ENCODE measurements around the gene SMCO4.

Gene SMCO4

DNA sequence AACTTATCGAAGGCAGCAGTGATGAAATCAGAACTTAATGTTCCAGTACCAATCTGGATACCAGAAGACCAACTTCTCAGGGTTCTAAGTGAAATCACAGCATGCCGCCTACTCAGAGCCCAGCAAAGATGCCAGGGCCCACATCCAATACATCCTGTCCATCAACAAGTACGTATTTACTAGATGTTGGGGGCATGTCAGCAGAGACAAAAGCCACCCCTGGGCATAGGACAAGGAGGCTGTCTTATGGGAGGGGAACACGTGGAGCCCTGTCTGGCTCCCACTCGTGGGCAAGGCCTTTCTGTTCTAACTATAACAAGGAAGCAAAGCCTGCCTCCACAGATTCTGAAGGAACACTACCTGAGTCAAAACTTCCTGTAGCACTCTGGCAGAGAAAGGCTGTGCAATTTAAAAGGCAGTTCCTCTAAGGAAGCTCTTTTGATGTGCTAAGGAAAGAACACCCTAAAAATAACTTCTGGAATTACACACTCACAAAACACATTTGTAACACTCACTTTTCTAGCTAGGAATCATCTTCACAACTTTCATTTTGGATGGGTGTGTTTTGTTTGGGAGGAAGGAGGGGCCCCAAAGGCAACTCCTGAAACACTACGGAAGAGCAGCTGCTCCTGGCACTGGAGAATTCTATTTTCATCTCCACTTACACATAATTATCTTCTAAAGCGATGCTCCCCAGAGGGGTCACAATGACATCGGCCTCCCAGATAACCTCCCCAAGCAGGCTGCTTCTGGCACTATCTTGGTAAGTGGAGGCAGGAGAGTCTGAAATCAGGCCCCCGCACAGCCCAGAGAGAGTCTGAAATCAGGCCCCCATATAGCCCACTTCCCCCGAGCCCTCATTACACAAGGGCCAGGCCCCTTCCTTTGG lies 14.2 kb downstream of the SMCO4 start:
- DNase-seq (ENCODE audit: low read depth in 2 of 2): no peak

DNA sequence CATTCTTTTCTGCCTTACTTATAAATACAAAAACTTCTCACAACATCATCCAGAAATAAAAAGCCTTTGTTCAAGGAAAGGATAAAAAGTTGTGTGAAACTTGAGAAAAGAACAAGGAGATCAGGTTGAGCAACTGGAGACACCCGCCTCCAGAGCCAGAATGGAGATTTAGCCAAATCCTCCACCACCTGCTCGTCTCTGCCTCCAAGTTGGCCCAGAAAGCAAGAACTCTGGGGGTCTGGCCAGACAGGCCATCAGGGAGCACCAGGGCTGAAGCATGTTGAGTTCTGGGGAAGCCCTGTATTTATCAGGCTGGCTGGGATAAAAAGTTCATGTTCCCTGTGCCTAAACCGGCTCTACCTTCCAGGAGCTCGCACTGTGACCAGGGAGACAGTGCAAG lies 14.9 kb downstream of the SMCO4 start:
- no peak for DNase-seq (ENCODE audit: low read depth in 2 of 2)

DNA sequence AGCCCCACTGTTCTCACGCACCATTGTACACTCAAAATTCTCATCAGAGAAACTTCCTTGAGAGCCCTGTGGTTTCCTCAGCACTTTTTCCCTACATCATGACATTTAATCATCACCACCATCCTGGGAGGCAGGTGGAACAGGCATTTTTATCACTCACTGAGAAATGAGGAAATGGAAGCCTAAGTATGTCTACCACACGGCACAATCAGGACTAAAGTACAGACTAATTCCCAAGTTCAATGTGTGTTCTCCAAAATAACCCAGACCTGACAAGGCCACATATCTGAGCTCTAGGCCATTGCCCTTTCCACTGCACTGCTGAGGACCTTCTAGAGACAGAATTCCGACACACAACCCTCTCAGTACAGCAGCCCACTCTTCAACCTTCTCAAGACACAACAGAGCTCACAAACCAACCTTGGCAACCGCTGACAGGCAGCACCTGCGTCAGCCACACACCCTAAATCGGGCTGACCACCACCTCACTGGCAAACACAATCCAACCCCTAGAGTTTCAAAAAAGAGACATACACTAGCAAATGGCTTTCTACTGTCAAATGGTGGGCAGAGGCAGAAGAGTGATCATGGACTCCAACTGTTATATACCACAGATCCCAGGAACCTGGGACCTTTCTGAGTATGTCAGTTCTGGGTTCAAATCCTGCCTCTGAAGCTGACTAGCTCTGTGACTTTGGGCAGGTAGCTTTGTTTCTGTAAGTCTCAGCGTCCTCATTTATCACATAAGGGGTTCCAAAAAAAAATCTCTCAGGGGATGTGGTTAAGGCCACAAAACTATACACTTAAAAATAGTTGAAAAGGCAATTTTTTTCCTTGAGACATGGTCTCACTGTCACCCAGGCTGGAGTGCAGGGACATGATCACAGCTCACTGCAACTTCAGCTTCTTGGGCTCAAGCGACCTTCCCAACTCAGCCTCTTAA lies 16.3 kb downstream of the SMCO4 start:
- no peak for DNase-seq (ENCODE audit: low read depth in 2 of 2)

DNA sequence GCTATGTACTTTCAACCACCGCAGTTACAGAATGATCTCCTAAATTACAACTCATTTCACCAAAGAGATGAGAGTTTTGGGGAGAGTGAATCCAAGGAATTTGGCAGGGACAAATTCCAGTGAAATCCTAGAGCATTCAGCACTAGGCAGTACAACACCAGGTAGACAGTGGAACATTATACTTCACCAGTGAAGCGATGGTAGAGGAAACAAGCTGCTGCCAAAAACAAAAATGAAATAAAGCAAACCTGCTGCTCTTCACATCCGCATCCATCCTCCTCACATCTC lies 16.9 kb downstream of the SMCO4 start:
- DNase-seq (ENCODE audit: low read depth in 2 of 2): no peak

DNA sequence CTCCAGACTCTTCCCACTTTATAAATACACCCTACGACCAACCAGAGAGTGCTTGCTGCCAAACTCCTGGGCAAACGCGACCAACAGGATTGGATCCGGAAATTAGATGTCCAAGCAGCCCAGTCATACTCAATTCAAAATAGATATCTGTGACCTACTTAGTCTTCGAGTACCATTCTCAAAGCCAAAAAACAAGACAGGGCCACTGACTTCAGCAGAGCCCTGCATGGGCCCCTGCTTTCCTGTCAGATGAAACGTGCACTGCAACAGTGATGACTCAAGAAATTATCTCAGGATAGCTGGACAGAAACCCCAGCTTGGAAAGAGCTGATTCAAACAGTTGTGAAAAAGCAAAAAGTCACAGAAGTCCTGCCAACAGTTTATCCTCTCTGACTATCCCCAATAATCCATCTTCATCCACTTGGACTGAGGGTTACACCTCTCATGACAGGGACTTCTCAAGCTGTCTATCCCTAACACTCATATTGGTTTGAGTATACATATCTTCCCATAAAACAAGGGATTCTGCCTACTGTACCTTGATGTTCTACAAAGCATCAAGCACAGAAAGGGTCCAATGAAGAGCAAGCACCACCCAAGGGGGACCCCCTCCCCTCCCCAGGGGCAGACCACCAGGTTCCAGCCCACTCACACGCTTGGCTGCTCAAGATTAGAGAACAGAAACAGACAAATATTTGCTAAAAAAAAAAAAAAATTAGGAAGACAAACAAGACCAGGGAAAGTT lies 17.4 kb downstream of the SMCO4 start:
- DNase-seq (ENCODE audit: low read depth in 2 of 2): no peak

DNA sequence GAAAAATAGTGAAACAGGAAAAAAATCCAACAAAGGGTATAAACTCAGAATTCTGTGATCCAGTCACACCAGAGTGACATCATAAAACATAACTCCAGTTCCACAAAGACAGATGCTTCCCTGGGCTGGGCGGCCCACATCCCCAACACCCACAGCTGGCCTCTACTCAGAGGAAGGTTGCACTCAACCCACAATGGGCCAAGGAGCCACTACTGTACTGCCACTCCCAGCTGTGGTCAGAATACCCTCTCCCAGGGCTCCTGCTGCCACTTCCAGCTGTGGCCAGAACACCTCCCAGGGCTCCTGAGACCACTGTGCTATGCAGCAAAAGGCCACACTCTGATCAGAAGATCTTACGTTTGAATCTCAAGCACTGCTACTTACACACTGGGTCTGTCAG lies 18.3 kb downstream of the SMCO4 start:
- no peak for DNase-seq (ENCODE audit: low read depth in 2 of 2)

DNA sequence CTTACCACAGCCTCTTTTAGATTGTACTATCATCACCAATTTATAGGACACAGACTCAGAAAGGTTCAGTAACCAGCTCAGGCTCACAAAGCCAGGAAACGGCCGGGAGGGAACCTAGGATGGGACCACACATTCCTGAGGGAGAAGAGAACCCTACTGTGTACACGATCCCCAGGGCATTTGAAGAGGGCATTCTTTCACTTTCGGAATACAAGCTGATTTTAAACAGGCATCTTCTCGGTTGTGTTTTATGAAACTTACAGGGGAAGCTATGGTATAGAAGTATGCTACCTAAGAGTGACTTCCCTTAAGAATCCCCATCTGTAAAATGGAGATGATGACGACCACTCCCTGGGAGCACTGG lies 19.0 kb downstream of the SMCO4 start:
- DNase-seq (ENCODE audit: low read depth in 2 of 2): no peak

DNA sequence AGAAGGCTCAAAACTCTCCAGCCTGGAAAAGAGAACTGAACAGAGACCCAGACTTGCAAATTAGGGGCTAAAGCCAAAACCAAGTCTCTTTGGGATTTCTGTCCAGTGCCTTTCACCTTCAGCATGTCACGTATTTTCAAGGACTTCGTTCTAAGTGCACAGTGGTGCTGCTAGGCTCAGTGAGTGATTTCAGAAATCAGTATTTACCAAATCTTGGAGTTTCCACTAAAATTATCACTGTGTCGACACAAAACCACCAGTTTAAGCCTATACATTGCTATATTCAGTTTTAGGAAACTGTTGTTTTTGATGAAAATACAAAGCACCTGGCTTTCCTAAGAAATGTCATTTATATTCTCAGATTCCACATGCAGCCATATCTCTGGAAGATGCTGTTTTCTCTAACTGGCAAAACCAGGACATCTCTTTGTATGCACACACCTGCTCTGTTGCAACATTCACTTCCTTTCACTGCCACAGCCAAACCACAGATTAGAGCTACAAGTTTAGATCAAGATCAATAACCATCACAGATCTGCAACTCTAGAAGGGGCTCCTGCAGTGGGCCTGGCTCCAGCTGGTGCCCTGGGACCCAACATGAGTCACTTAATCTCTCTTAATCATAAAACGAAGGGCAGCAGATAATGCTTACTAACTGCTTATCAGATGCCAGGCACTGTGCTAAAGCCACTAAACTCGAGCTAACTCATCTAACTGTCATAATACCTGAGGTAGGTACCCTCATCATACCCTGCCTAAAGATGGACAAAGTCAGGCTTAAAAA lies 22.3 kb downstream of the SMCO4 start:
- DNase-seq (ENCODE audit: low read depth in 2 of 2): no peak

DNA sequence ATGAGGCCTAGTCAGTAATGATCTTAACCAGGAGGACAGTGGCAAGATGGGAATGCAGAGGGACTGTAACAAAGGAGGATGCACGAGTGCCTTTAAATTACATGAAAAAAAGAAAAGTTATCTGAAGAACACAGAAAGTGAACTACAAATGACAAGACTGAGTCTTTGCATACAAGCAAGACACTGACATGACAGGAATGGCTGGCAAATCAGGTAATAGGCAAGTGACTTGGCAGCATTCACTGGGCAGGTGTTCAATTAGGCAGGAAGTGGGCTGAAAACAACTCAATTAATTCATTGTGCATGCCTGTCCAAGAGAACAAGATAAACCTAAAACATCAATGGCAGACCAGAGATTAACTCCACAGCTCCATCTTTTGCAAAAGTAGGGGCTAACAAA lies 24.0 kb downstream of the SMCO4 start:
- no peak for DNase-seq (ENCODE audit: low read depth in 2 of 2)

DNA sequence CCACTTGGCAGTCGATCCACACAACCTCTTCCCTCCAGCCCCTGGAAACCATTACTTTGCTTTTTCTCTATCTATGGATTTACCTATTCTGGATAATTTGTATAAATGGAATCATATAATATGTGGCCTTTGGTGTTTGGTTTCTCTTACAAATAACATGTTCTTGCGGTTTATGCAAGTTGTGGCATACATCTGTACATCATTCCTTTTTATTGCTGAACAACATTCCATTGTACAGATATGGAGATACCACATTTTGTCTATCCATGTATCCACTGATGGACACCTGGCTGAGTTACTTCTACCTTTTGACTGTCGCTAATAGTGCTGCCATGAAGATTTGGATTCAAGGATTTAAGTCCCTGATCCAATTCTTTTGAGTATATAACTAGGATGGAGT lies 25.1 kb downstream of the SMCO4 start:
- DNase-seq (ENCODE audit: low read depth in 2 of 2): no peak

DNA sequence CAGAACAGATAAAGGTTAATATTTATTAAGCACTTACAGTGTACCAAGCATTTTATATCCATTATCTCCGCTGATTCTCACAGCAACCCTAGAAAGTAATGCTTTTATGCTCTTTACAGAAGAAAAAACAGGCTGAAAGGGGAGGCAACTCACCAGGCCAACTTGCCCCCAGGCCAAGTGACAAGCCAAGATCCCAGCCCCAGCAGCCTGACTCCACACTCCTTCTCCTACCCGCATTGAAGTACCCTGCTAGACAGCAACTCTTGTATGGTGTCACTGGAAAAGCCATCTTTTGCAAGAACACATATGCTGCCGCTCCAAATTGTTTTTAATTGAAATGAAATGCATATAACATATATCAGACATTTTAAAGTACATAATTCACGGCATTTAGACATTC lies 25.6 kb downstream of the SMCO4 start:
- DNase-seq (ENCODE audit: low read depth in 2 of 2): no peak

DNA sequence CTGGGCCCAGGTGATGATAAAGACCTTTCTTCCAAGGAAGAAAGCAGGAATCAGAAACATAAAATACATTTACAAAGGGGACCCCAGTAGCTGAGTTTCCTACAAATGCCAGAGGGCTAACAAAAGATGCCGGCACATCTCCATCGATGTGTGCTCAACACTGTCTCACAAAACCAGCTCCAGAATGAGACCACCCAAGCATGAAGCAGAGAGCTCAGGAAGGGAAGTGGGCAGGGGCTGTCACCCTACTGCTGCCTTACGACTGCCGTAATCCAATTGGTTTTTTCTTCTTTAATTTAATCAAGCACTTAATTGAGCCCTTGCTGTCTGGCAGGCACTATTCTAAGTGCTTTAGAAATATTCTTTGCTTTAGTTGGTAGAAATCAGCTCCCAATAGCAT lies 26.1 kb downstream of the SMCO4 start:
- no peak for DNase-seq (ENCODE audit: low read depth in 2 of 2)

DNA sequence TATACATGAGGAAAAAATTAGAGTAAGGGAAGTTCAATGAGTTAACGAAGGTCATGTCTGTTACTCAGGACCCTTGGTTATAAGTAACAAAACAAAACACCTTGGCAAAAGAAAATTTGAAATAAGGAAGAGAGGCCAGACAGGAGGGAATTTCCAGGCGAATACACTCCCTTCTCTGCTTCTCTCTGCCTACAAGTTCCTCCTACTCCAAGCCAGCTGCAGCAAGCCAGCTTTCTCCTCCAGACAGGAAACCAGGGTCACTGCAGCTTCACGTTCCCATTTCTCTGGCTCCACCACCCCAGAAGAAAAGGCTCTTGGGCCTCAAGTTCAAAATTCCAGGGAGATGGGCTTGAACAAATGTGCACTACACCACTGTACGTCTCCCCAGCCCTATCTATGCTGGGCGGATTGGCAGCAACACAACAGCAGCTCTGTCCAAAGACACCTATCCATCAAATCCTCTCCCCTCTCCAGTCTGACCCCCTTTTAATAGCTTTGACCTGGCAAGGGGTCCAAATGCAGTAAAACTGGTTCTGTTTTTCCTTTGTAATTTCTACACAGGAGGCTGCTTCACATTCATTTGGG lies 27.7 kb downstream of the SMCO4 start:
- DNase-seq (ENCODE audit: low read depth in 2 of 2): no peak

DNA sequence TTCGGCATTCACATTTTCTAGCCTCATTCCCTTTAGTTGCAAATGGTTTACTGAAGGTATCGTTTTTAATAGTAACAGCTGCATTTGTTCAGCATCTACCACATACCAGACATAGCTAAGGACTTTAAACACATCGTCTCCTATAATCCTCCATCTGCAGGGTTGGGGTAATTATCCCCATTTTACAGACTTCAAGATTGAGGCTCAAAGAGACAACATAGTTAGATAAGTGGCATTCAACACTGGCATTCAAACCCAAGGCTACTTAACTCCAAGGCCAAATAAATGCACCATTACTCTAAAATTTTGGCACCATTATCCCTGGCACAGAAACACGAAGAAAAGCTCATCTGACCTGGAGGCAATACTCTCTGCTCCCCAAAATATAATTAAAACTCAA lies 28.5 kb downstream of the SMCO4 start:
- no peak for DNase-seq (ENCODE audit: low read depth in 2 of 2)

DNA sequence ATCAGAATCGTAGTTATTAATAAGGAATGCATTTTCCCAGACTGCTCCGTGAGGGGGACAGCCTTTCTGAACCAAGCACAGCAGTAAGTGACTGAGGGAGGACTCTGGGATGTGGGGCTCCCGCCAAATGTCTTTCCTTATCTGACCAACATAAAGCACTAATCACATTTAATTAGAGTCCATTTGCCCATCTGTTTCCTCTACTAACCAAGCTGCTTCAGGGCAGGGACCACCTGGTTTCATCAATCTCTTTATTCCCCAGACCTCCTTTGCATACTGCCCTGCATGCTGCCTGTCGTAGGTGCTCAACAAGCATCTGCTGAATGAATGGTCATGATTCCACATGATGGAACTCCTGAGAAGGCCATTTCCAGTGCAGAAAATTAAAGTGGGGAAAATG lies 29.4 kb downstream of the SMCO4 start:
- DNase-seq (ENCODE audit: low read depth in 2 of 2): no peak

DNA sequence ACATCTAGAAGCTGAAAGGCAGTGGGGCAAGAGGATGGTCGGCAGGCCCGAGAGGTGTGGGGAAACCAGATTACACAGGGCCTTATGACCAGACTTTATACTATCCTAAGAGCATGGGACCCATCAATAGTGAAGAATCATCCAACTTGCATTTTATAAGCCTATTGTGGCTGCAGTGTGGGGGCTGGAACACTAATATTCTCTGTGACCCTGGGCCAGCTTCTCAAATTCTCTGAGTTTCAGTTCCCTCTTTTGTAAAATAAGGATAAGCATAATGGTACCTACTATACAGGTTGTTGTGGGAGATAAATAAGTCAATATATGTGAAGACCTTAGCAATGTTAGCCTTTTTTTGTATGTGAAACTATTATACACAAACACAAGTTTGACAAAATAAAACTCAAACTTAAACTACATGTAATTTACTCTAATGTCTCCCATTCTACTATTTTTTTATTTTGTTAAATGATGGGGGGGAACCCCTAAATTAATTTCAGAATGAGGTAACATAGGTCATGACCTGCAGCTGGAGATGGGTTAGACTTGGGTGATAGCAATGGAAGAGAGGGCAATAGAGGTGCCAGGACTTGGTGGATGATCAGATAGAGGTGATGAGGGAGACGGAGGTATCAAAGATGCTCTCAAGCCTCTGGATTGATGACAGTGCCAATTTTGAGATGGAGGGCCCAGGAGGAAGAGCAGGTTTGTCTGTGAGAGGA lies 30.1 kb downstream of the SMCO4 start:
- no peak for DNase-seq (ENCODE audit: low read depth in 2 of 2)

DNA sequence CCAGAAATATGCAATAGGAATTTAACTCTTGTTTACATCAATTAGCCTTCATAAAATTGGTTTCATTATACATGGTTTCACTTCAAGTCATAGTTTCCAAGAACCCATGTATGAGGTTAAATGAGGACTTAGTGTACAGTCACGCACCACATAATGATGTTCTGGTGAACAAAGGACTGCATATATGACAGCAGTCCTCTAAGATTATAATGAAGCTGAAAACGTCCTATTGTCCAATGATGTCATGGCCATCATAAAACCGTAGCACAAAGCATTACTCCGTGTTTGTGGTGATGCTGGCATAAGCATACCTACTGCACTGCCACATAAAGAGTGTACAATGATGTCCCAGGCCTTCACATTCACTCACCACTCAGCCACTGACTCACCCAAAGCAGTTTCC lies 31.1 kb downstream of the SMCO4 start:
- DNase-seq (ENCODE audit: low read depth in 2 of 2): no peak

DNA sequence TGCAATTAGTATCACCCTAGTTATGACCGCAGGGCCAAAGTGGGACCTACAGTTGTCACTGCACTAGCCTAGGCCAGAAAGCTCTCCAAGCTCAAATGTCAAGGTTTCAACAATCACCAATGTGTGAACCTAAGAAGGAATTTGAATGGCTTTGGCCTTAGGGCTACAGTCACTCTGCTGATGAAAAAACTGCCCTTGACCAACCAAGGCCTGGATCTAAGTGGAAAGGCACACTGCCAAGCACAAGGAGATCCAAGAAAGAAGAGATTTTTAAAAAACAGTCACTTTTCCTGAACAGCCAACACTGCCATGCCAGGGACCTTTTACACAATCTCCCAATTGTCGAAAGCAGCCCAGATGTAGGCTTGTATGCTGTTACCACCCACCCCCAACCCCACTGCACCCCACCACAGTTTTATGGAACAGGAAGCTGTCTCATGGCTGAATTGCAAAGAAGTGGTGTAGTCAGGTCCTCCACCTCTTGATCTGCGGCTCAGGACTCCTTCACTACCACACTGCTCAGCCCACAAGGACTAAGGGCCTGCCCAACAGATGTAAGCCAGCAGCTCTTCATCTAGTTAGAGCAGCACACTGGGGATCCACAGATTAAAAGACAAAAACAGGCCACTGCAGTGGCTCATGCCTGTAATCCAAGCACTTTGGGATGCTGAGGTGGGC lies 32.9 kb downstream of the SMCO4 start:
- DNase-seq (ENCODE audit: low read depth in 2 of 2): no peak

DNA sequence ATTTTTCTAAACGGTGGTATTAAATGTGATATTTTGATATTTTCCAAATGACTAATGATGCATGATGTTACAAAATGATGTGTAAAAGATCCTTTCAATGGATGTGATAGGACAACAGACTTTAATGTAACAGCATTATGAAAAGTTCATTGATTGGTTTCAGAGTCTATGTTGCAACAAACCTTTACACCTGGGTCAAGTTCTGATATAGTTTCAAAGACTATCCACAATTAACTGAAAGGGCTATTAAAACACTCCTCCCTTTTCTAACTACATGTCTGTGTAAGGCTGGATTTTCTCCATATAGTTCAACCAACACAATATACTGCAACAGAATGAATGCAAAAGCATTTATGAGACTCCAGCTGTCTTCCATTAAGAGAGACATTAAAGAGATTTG lies 35.7 kb downstream of the SMCO4 start:
- DNase-seq (ENCODE audit: low read depth in 2 of 2): no peak

DNA sequence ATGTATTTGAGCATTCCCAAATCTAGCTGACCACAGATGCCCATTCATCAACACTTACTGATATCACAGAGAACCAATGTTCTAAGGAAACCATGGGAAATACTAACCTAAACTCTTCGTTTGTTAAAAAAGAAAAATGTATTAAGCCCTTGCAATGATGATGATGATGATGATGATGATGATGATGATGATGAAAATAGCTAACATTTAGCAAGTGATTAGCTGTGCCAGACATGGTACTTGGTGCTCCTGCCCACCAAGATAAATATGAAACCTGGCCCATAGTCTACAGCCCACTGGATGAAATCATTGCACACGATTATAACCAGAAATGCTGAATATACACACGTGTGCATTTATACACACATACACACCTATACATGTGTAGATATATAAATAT lies 37.5 kb downstream of the SMCO4 start:
- no peak for DNase-seq (ENCODE audit: low read depth in 2 of 2)
